Stimulated activated CD8-positive, alpha-beta memory T cell treated with anti-CD3 and anti-CD28 coated beads, Interleukin-7, amount 100 ng/mL, for 4 hours (primary cell): ENCODE results near the gene SFRP4.
"Not testable (repeated sequence)": the region's sequence is repeated elsewhere in the genome, so short reads cannot be mapped to it uniquely, and the experiment has no call there.

Source experiments
- DNase-seq, 2 donors: peaks; one replicate each; pipeline ENCODE4 v3.0.0-alpha.2; 2020; ENCODE audit warnings: low read depth in 2 of 2

The SFRP4 gene

DNA sequence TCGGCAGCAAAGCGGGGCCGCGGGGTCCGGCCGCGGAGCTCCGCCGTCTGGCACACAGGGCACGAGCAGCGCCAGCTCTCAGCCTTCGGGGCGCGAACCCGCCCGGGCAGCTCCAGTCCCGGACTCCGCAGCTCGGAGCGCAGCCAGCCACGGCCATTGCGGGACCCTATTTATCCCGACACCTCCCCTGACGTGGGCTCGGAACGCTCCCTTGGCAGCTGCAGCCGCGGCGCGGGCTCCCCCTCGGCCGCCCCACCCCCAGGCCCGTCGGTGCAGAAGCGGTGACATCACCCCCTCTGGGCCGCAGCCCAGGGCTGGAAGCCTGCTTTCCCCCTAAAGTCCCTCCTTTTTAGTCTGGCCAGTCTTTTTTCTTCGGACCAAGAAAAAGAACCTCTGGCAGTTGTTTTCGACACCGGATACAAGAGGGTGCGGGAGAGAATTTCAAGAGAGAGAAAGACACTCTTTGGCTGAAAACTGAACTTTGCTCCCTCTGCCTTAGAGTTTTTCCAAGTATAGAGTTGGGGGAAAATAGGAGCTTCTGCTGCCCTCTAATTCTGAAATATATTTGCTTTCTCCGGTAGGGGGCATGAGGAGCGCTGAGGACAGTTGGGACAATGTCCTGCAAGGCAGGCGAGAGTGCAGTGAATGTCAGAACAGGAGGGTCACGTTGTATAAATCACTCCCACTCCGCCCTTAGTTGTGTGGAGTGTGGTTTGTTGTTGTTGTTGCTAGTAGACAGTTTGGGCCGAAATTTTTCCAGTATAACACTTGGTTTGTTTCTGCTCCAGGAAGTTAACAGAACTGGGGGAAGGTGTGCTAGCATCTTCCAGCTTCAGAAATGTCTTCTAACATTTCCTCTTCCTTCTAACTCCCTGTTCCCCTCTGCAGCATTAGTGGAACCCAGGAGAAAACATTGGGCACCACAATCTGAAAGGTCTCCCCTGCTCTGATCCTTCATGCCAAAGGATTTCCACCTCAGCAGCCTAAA, at the start of gene SFRP4:
TSS of gene SFRP4 (minus strand) at position 145 of the 988 bp plus-strand sequence. CDS start 280 bp downstream, outside the sequence.
- DNase-seq, result no peak

DNA sequence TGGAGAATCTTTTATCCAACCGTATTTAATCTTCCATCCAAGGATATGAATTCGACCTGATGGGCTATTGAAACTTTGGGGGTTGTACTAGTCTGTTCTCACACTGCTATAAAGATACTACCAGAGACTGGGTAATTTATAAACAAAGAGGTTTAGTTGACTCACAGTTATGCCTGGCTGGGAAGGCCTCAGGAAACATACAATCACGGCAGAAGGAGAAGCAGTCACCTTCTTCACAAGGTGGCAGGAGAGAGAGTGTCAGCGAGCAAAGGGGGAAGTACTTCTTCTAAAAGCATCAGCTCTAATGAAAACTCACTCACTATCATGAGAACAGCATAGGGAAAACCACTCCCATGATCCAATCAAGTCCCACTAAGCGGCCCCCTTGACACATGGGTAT, 47.6 kb upstream of the SFRP4 start:
- no peak for DNase-seq

DNA sequence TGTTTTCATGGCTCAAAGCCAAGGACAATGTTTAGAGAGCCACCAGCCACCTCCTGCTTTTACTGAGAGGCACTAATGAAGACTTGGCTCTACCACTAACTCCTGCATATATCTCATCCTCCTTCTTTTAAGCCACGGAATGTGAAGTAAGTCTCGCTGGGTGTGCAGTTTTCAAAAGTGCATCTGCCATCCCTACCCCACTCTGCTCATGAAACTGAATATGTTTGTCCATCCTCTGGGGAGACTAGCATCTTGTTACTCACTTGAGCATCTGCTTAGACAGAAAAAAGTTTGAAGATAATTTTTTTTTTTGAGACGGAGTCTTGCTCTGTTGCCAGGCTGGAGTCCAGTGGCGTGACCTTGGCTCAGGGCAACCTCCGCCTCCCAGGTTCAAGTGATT, 44.6 kb upstream of the SFRP4 start:
- DNase-seq, result no peak

DNA sequence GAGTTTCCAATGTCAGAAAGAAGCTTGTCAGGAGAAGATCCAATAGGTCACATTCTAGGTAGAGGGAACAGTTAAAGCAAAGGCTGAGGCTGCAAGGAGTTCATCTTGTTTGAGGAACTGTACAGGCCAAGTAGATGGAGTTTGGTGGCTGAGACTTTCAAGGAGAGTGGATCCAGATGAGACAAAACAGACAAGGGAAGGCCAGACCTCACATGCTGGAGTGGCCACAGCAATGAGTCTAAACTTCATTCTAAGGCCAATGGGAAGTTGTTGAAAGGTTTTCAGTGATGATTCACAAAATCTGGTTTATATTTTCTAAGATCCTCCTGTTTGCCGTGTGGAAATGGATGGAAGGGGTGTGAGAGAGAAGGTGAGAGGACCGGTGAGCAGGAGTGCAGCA, 43.9 kb upstream of the SFRP4 start:
- no peak for DNase-seq

DNA sequence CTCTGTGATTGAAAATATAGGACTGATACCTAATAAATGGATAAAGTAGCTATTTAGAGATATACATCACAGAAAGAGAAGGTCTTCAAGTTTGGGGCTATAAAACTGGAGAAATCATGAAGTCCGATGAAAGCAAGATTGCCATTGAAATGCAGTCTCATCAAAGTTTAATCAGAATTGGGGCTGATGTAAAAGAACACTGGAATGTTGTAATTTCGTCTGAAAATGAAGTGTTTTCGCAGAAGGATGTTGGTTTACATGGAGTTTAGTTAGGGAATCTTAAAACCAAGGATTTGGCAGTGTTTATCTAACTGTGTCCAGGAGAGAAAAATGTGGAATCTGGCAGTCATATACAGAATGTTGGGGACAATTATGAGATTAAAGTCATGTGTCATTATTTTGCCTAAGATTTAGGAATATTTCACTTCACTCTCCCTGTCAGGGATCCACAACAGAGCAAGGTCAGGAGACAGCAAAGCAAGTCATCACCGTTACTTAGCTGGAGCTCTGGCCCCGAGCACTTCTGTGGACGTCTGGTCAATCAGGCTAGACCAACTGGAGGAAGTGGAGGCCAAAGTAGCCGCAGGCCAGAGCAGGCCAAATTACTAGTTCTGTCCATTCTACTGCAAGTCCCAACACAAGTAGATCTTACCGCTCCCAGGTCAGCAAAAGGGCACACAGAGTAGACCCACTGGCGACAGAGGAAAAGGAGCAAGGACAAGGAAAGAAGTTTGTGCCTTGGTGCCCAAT, 40.8 kb upstream of the SFRP4 start:
- no peak for DNase-seq

DNA sequence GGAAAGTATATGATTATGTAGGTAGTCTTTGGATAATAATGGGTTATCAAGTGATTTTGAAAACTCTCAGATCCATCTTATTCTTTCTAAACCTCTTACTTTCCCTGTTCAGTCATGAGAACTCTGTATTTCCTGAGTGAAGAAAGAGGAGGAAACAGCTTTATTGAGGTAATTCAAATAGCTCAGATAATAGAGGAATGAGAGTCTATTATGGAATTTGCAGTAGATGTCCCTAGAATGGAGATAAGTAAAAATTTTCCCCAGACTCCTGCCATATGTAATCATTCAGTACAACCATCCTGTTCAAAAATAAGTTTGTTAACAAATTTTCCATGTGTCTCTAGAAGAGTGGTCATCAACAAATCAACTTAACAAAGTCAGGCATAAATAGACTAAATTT, 40.2 kb upstream of the SFRP4 start:
- no peak for DNase-seq

DNA sequence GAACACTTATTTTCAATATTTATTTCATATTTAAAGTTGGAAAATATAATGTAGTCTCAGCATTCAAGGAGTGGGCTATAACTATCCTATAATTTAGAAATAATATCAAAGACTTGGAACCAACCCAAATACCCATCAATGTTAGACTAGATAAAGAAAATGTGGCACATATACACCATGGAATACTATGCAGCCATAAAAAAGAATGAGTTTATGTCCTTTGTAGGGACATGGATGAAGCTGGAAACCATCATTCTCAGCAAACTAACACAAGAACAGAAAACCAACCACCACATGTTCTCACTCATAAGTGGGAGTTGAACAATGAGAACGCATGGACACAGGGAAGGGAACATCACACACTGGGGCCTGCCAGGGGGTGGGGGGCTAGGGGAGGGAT, 37.6 kb upstream of the SFRP4 start:
- DNase-seq, result not testable (repeated sequence)

DNA sequence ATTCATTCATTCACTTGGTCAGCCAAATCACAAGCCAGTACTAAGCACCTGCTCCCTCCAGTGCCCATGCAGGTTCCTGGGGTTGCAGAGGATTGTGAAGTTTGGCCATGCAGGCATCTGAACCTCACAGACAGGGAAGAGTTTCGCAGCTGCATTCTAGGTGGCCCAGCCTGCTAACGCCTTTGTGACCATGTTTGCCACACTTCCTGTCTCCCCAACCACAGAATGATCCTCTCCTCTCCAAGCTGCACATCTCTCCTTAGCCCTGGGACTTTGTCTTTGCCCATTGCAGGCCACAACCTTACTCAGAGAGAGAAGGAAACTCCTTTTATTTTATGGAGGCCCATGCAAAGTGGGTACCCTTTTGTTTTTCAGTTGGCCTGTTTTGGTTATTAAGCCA, 35.6 kb upstream of the SFRP4 start:
- no peak for DNase-seq

DNA sequence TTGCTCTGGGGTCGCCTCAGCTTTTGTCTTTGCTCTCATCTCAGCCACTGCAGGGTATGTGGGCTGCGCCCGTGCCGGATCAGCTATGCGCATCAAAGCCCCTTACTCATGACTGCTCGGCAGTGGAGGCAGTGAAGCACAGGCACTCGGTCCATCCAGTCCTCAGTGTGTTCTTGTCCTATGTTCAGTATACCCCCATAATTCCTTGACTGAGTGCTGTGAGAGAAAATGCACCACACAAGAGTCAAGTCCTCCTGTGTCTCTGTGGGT, 31.3 kb upstream of the SFRP4 start:
- DNase-seq, result no peak

DNA sequence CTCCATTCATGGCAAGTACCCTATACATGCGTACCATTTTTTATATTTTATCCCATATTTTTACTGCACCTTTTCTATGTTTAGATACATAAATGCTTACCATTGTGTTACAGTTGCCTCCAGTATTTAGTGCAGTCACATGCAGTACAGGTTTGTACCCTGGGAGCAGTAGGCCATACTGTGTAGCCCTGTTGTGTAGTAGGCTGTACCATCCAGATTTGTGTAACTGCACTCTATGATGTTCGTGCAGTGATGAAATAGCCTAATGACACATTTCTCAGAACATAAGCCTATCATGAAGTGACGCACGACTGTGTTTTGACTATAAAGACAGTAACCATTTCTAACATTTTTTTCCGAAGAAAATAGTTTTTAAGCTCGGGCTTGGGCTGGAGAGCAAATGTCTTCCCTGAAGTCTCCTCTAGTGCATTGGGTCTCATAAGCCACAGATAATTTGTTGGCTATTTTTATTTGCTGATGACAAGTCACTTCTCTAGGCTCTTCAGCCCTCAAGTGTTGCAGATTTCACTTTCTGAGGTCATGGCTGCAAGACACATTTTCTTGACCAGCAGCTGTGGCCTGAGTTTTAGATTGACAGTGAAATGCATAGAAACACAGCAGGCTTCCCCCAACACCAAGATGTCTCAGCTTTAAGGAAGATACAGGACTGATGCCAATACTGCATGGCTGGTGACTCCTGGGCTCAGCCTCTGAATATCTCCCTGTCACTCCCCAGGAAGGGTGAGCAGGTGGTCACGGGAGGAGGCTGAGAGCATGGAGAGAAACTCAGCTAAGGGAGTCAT, 30.7 kb upstream of the SFRP4 start:
- no peak for DNase-seq

DNA sequence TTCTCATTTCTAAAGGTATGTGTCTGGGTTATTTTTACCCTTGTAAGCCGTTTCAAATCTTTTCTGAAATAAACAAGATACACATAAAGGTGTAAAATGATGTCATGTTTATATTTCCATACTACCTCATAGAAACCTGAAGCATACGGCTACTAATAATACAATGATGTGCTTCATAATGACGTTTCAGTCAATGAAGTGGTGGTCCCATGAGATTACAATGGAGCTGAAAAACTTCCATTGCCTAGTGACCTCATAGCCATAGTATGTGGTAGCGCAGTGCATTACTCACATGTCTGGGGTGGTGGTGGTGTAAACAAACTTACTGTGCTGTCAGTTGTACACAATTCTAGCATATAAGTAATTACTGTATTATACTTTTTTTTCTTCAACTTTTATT, 28.7 kb upstream of the SFRP4 start:
- no peak for DNase-seq

DNA sequence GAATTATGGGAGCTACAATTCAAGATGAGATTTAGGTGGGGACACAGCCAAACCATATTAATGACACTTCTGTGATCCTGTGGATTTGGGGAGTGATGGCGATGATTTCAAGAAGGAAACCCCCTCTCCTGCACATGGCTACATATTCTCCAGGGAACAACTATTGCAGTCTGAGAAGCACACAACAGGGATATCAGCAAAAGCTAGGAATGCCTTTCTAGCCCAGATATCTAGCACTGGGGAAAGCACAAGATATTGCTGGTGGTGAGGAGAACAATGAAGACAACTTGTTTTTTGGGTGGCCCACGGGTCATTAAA, 28.1 kb upstream of the SFRP4 start:
- DNase-seq, result no peak

DNA sequence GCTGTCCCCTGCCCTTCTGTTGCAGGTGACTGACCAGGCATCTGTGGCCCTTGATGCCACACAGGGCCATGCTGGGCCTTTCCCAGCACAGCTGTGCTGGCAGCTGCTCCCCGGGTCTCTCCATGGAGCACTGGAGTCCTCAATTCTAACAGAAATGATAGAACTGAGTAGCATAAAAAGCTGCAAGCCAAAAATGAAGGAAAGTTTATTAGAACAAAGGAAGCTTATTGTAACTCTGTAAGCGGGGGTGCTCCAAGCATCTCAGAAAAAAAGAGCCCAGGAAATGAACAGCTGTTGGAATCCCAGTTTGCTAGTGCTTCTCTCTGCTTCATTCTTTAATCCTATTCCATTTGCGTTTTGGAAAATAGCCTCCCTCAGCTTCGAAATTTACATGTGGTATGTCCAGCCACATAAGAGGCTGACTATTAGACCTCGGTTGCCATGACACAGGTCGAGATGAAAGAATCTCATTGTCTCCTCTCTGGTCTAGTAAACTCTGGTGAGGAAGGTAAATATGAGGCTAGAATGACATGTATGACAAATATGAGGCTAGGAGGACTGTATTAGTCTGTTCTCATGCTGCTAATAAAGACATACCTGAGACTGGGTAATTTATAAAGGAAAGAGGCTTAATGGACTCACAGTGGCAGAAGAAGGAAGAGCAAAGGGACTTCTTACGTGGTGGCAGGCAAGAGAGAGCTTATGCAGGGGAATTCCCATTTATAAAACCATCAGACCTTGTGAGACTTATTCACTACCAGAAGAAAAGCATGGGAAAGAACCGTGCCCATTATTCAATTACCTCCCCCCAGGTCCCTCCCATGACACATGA, 27.5 kb upstream of the SFRP4 start:
- DNase-seq, result no peak

DNA sequence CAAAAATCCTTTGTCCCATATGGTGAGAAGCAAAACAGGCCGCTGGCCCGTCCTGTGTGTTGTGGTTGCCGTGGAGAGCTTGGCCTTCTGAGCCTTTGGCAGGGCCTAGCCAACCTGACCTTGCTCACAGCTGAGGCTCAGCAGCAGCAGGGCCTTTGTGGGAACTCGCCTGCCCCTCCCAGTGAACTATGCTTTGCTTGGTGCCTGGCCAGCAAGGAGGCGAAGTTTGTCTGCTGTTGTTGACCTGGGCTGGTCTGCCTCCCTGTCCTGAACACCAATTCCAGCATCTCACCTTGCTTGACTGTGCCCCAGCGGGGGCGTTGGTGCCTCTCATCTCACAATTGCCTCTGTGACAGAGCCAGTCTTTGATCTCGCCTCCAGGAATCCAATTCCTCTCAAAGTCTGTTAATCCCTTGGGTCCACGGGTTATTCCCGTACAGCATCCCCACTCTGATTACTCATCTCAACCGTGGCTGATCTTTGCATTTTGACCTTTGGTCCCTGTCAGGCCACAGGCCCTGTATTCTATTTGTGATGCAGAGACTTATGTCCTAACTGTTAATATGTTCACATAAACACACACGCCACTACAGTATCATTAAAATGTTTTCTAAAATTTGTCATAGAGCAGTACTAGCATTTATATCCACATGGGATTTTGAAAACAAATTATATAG, 26.5 kb upstream of the SFRP4 start:
- DNase-seq, result no peak

DNA sequence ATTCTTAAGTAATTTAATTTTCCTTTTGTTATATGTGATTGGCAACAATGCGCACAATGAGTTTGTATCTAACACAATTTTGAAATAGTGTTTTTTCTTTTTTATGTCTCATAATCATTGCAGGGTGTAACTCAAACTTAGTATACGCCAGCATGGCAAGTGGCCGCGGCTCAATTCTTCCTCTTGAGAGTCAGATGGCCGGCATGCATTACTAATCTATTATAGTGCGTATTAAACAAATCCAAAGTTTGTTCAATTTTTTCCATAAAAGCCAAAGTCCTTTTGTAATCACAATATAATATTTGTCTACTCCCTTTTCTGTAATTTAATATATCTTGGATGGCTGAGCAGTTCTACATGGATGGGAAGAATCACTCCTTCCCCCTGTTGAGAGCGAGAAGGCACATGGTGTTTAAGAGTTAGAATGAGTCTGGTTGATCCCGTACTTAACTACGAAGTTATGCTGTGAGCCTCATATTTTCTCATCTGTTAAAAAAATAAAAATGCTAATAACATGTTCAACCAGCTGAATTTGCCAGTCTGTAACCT, 16.5 kb upstream of the SFRP4 start:
- DNase-seq, result no peak

DNA sequence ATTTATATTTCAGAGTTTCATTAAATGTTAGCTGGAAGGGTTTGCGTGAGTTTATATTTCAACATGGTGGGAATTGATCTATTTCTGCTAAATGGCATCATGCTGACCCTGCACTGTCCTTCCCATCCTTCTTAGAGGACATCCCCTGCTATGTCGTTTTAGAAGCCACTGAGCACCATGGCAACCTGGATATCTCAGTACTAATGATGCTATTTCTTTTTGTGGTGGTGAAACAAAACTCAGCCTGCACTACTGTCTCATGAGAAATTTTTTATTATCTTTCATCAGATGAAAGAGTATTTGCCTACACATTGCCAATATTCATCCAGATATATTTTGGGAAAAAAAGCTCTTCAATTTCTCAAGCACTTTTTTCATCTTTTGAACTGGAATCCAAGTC, 15.9 kb upstream of the SFRP4 start:
- no peak for DNase-seq

DNA sequence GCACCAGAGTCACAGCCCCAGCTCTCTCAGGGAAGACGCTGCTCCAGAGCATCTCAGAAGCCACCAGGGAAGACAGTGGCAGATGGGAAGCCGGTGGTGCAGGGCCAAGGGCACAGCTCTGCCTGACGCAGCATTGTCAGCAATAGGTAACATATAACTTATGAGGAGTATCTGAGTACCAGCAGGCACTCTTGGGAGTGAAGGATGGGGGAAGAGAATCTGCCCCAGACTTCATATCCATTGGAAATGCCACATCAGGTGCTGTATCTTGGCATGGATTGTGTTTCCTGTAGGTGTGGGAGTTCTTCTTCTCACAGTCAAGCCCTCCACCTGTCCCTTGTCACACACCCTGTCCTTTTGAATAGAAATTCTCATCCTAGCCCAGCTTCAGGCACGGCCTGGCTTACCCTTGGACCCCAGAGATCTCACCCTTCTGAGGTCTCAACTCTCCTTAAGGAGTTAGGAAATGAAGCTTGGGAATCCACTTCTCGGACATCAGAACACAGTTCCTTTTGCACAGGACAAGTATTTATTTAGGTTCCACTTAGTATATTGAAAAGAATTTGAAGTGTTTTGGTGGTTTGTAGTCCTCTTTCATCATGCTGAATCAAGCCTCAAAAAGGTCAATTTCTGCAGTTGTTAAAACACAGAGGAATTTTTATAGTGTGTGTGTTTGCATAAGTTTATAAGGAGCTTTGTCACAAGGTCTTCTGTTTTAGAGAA, 13.8 kb upstream of the SFRP4 start:
- no peak for DNase-seq

DNA sequence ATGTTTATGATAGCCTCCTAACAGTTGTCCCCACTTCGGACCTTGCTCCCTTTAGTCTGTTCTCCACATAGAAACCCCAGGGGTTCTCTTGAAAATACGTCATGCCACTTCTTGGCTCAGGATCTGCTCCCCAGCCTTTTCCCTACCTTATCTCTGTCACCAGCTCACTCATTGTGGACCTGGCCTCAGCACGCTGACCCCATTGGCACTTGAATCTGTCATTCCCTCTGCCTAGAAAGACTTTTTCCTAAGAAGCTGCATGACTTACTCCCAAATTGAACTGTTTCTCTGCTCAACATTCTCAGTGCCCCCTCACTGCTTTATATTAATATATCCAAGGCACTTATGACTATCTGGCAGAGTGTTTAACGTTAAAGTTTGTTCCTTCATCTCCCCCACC, 12.3 kb upstream of the SFRP4 start:
- no peak for DNase-seq

DNA sequence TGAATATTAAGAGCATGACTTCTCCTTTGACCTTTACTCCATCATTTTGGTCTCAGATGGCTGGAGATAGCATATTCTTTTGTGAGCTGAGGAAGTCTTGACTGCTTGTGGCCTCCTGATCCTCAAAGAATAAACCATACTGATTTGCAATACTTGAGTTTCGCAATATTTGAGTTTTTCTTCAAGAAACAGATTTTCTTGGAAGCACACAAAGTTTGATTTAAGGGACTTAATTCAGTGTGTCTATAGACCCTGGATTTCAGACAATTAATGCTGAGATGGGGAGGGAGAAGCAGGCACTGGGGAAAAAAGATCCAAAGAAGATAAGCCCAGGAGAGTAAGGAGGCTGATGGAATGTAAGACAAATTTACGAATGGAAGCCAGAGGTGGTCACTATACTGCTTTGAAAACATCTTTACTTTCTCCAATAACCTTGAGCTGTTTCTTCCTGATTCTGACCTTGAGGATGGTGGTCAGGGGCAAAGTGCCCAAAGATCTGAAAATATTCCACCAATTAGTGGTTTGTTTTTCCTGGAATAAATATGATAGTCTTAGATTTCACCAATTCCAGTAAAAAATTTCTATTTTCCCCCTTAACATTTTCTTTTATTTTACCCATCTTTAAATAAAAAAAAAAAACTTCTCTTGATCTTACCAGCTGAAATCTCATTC, 11.3 kb upstream of the SFRP4 start:
- no peak for DNase-seq

DNA sequence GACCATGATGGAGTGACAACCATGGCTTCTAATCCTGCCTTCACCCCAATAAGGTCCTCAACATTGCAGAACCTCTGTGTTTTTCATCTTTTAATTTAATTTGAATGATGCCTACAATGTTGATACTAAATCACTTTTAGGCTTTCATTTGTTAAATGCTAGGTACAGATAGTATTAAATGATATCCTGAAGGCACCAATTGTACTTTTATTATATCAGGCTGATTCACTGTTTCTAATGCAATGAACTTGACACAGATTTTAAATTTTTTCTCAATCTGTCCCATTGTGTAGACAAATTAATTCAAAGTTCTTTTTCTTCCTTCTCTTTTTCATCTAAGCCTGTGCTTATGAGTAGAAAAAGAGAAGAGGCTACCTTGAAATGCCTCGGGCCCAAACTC, 9.0 kb upstream of the SFRP4 start:
- no peak for DNase-seq
